HG03575 (cell line): ENCODE measurements around the gene HOXA2.

Source experiments
- ATAC-seq: cut with Tn5 transposase; IDR thresholded peaks from one replicate; pipeline ENCODE4 v1.9.1; 2021; ENCODE audit not compliant: unreplicated experiment, insufficient number of reproducible peaks, low FRiP score; ENCODE audit errors: extremely low read depth

The HOXA2 gene

DNA sequence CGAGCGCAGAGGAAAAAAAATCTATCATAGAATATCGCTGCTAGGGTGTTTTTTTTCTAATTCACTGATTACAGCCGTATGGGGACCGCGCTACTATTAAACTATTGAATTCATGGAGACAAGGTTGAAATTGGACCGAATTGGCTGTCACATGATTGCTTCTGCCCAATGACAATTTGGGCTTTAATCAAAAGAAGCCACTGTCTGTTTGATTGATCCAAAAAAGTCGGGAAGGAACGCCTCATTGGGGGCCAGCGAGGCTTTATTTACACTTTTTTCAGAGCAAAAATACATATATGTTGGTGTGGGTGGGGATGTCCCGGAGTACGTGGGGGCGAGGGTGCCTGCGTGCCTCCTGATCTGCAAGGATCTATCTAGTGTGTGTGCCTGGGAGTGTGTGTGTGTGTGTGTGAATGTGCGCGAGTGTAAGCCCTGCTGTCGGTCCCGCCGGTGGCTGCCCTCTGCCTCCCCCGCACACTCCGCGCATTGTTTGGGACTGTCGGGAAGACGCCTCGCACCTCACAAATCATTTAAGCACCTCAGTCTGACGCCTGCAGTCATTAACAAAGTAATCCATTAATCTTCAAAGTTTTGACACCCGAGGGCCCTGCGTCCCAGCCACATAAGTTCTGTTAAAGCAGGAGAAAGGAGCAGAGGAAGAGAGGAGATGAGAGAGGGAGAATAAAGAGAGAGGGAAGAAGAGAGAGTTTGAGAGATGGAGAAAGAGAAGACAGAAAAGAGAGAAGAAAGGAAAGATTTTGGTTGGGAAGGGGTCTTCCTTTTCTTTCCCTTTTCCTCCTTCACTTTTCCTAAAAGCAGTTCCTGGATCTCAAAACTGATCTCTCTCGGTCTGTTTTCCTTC is at the start of gene HOXA2:
HOXA2 (minus strand) TSS at position 103 of the 862 bp plus-strand sequence. CDS start 183 bp downstream, outside the sequence.
- no peak for ATAC-seq

DNA sequence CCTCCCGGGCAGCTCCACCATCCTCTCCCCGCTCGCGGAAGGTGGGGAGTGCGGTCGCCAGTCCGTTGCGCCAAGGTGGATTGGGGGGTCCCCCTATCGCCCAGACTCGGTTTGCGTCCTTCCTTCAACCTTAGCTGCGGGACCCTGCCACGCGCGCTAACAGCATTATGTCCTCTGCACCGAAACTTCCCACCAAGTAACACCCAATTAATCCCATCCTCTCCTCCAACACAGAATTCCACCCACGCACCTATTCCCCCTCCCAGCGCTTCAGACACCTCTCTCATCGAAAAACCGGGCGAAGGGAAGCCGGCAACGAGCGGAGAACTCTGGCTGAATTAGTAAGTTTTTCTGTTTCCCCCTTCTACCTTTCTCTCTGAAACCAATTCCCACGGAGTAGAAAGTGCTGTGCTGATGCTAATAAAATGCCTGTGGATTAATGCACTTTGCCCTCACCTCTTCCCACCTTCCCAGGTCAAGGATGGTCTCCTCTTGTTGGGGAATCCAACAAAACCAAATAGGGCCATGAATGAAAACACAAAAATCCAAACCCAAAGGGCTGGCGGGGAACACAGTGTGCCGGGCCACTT is 49.0 kb upstream of the HOXA2 start:
- no peak for ATAC-seq

DNA sequence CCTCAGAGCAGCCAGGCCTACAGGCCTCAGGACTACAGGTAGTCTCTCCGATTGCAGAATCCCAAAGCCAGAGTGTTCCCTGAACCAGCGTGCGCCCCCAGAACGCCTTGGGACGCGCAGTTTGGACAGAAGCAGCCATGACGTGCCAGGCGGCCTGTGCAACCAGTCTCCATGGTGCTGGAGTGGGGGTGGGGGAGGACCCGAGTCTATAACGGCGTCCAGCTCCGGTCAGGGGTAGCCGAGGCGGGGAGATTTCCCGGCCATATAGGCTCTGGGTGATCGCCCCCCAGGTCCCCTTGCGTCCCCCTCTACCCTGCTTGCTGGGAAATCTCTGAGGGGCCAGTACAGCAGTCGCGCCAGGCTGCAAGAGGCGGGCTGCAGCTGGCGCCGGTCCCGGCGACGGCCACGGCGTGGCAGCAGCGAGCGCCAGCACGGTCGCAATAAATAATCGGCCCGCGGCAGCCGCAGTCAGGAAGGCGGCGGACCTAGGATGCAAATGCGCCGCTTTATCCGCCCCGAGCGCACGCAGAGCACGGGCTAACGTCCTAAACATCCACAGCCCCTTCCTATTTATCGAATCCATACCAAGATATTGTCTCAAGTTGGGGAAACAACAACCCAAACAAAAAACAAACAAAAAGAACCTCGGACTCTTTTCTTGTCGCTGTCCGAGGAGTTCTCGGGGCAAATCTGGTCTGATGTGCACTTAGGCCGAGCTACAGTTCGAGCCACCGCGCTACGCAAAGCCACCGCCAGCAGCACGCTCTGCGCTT is 48.3 kb upstream of the HOXA2 start:
- no peak for ATAC-seq

DNA sequence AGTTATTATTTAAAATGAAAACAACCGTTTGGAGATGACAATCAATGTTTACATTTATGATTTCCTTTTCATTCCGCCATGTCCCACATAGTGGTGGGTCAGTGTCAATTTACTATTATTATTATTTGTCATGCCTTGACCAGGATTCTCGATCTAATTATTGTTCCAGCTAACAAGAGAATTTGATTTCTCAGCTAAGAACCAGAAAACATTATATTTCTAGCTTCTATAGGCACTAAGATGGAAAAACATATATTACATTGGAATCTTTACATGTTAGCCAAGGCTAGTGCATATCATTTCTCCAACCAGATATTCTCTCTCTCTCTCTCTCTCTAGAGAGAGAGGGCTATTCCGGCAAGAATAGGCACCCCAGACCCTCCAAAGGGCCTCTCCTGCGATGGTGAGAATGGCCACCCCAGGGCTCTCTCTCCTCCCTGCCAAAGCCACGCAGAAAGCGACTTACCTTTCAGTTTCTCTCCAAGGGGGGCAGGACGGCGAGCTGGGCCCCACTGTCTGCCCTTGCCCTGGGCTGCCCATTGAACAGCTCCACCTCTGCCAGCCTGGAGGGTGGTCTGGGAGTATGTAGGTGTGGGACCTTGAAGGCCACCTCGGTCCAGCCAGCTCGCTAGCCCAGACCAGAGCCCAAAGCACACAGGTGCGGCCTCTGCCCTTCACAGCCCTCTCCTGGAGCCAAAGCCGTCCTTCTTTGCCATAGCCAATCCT is 47.5 kb upstream of the HOXA2 start:
- no peak for ATAC-seq

DNA sequence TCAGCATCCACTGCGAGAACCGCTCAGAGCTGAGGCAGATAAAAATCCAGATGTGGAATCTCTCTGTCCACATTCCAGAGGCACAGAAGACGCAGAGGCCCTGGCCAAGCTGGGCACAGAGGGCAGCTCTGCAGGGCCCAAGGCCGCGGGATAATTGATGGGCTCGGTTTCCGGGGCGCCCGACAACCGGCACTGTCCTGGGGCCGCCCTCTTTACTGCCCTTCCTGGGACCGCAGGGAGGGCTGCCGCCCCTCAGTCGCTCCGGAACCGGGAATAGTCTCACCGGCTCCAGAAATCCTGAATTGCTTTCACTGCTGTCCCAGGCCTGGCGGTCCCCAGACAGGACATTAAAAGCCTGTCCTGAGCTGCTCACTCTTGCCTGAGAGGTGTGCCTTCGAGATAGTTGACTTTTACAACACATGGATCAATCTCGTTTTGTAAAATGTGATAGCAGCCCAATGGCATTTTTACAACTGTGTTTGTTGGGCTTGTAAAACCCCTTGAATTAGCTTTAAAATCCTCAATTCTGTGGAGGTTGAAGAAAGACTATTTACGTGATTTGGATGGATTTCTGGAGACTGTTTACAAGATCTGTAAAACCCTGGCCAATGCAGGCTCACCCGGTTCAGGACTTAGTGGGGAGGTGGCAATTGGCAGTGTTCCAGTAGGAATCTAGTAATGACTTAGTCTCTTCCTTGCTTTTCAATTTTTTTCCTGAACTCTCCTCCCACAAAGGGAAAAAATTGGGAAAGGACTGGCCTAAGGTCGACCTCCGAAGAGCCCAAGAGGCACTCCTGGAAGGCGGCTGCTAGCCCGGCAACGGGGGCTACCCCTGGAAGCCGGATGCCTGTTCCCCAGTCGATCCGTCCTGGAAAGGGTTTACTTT is 46.5 kb upstream of the HOXA2 start:
- ATAC-seq = no peak

DNA sequence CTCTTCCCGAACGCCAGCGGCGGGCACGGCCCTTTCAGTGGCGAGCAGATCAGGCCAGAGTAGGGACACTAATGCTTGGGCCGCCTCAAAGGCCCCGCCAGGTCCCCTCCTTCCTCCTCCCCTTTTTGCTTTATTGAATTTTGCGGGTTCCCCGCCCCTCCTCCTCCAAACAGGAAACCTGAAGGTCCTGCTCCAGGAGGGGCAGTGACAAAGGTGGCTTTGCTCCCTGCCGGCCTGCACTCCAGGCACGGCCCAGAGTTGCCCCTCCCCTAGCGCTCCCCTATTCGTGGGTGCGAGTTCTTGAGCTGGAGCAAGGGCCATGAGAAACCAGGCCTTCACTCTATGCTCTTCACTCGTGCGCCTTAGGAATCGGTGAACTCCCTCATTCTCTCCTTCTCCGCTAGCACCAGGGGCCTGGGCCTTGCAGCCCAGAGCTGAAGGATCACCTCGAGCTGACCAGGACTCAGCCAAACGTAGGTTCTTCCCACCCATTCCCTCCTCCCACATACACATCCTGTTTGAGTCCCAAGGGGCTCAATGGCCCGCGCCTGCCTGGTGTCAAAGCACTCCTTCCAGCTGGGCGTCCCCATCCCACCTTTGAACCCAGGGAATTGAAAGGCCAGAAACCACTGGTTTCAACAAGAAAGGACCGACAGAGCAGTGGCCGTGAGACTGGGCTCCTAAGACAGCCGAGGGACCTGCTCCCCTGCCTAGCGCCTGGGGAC is 45.7 kb upstream of the HOXA2 start:
- no peak for ATAC-seq

DNA sequence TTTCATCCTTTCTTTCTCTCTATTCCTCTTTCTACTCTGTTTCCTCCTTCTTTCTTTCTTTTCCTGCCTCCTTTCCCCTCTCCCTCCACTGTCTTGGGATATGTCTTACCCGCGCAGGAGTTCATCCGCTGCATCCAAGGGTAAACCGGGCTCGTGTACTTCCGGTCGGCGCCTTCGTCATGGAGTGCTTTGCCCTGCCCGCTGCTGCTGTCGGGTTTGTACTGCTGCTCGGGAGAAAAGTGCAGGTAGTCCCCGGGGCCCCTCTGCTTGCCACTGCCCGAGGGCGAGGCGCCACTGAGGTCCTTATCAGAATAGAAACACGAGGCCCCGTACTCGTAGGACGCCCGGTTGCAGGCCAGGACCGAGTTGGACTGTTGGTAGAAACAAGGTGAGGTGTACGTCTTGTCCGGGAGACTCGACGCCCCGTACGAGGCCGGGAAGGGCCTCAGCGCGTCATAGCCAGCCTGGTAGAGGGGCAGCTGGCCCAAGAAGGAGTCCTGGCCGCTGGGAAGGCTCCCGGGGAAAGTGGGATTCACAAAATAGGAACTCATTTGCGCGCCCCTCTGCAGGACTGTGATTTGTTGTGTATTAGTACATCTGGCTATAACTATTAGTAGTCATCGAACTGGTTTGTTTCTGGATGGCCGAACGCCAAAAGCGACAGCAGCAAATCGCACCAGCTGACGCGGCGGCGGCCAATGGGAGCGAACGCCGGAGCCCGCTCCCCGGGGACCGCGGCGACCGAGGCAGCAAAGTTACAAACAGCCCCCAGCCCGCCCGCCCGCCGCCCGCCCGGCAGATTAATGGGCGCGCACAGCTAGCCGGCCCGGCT is 44.9 kb upstream of the HOXA2 start, which contains the start of gene HOXA6:
HOXA6 (minus strand) TSS at position 576 of the 832 bp plus-strand sequence; CDS start at position 551, 25 bp downstream.
- ATAC-seq = no peak

DNA sequence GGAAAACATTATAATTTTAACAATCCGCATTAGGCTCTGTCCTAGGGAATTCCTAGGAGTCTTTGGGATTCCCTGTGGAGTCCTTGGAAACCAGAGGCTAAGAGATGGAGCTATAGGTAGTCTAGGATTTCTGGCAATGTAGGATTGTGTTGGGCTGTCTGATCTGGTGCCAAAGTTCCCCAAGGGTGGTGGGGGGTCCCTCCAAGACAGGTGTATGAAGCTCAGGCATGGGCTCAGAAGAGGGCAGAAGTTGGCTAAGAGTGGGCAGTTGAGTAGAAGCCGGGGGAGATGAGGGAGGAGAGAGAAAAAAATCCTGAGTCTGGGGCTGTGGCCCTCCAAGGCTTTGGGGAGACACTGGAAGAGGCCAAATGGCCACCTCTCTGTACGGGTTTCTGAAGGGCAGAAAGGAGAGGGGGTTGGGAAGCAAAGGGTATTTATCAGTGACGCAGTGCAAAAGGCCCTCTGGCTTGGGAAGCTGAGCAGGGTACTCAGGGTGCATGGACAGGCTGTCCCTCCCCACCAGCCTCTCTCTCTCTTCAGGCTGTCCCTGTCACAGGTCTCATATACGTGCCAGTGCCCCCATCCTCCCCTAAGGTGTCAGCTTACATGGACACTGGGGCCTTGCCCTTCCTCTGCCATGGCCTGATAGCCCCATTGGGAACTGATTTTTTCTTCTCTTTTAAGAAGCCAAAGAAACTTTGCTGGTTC is 44.2 kb upstream of the HOXA2 start:
- no peak for ATAC-seq

DNA sequence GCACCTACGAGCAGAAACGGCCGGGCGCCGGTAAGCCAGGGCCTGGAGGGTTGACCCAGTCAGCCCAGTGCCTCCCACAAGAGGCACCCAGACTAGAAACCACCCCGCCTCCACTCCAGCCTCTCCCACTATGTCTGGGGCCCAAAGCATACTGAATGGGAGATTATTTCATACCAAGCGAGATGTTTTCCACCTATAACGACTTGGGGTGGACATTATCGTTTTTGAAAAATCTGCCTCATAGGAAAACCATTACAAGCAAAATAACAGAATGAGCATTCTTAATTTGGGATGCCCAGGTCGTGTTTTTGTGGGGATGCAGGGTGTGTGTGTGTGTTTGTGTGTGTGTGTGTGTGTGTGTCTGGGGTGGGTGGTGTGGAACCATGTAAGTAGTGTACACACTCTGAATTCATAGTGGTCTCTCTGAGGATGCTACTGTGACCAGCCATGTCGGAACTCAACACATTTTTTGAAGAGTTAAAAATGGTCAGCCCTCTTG is 43.5 kb upstream of the HOXA2 start:
- ATAC-seq = no peak

DNA sequence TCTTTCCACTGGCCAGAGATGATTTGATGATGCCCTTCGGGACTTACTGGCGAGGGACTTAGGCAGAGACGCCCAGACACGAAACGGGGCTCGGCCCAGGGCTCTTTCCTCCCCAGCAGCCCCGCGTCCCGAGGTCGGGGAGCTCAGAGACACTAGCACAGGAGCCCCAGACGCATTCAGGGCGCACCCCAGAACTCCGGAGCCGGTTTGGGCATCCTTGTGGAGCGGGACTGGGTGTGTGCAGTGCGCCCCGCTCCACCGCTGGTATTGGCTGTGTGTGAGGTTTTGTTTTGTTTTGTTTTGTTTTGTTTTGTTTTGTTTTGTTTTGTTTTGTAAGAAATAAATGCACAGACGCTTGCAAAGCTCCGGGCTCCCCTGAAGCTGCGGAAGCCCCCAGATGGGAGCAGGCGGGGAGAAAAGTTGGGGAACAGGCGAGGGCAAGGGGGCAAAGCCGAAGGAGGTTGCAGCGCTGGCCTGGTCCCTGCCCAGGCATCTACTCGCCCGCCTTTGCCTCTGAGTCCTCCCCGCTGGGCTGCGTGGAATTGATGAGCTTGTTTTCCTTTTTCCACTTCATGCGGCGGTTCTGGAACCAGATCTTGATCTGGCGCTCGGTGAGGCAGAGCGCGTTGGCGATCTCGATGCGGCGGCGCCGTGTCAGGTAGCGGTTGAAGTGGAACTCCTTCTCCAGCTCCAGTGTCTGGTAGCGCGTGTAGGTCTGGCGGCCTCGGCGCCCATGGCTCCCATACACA is 42.9 kb upstream of the HOXA2 start:
- no peak for ATAC-seq

DNA sequence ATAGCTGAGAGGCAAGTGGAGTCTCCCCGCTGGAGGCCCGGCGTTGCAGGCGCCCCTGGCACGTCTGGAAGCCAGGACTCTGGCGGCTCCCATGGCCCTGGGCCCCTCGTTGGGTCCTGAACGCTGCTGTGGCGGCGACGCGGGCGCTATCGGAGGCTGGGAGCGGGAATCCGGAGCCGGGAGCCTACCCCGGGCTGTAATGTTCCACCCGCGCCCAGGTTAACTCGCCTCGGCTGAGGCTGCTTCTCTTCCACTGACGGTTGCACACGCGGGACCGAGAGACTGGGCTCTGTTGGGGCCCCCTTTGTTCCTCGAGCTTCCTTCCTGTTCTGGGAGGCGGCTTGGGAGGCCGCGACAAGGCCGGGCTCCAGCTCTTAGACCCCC is 42.3 kb upstream of the HOXA2 start:
- no peak for ATAC-seq

DNA sequence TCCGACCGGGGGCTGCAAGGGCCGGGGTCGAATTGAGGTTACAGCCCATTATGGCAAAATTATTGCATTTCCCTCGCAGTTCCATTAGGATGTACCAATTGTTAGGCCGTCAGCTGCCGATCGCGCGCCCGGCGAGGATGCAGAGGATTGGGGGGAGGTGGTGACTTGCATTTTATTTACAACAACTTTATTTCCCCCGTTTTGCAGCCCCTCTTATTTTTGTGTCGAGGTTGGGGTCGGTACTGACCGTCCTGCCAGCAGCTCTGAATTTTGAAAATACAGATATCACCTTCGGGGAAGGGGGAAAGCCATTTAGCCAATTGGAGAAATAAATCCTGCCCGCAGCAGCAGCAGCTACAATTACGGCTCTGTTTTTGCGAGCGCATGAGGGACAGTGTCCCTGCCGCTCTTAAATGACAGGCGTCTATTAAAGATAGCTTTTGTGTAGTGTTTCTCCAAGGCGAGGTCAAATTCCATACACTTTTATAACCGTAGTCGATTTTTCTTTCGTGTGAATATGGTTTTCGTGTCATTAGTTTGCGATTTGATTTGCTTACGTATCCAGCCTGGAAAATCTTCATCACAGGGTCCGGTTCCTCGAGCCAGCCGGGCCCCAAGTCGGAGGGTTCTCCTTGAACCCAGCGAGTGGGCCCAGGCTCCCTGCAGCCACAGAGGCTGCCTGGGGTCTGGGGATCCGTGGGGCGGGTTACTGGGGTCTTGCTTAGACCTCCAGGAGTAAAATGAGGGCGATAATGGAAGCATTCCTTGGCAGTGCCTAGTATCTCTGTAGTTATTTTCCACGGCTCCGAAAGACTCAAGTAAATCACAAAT is 41.7 kb upstream of the HOXA2 start:
- no peak for ATAC-seq

DNA sequence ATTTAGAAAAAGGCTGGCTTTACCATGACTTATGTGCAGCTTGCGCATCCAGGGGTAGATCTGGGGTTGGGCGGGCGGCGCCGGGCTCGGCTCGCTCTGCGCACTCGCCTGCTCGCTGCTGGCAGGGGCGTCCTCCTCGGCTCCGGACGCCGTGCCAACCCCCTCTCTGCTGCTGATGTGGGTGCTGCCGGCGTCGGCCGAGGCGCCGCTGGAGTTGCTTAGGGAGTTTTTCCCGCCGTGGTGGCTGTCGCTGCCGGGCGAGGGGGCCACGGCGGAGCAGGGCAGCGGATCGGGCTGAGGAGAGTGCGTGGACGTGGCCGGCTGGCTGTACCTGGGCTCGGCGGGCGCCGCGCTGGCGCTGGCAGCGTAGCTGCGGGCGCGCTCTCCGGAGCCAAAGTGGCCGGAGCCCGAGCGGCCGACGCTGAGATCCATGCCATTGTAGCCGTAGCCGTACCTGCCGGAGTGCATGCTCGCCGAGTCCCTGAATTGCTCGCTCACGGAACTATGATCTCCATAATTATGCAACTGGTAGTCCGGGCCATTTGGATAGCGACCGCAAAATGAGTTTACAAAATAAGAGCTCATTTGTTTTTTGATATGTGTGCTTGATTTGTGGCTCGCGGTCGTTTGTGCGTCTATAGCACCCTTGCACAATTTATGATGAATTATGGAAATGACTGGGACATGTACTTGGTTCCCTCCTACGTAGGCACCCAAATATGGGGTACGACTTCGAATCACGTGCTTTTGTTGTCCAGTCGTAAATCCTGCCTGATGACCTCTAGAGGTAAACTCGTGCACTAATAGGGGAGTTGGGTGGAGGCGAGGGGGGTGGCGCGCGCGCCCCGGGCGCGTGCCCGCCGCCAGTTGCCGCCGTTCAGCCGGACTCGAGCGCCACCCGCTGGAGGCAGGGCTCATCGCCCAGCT is 40.8 kb upstream of the HOXA2 start, which contains the start of gene HOXA5:
HOXA5 (minus strand) TSS at position 659 of the 927 bp plus-strand sequence; CDS start at position 585, 74 bp downstream.
- ATAC-seq = no peak
